ENCODE measurements around the gene CACNA2D1. TPM values are rescaled to one million over a fixed set of nuclear protein-coding genes. Genes with fewer than 3 reads are reported as not detected.

Gene CACNA2D1
- total RNA-seq, 4 donors from 2014 or later, result 29.8 to 47.6 (median 36.6) TPM

DNA sequence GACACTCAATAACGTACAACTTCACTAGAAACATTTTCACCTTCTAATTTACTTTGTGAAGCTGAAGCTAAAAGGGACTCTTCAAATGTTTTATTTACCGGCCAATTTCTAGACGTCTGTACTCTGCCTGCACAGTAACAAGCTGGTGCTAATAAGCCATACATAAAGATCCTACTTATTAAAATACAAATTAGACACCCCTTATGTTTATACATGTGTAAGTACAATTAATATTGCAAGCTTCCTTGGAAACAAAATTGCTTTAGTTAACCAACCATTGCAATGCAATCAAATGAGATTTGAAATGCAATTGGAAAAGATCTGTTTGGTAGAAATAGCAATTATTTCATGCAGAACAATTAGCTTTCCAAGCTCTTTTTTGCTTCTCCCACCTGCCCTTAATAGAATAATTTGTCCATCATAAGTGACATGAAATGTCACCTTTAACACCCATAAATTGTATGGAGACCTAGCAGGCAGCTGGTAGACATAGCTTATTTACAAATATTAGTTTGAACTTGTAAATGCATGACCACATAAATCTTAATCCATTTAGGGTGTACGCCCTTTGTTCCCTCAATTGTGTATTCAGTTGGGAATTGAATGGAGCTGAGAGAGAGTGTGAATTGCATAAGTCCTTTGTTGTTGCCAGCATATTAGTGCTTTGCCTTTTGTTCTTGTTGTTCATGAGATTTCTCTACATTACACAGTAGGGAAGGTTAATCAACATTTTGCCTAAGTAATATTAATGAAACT, 277.1 kb downstream of the CACNA2D1 start:
- Histone ChIP-seq H3K9me3 (no peaks in the 10 kb centered on the region), H3K27me3 (no peaks in the 10 kb centered on the region), H3K36me3 (no peaks in the 10 kb centered on the region), H3K4me3 (no peak overlapping the region), H3K27ac (no peak overlapping the region), H3K4me1 (peaks cover 0 to 17% (median 0%) of the 10 kb centered on the region in 3 donors)
- peak; percentile 43 for ATAC-seq
- TF ChIP-seq POLR2A (IDR thresholded peaks at IDR 0.05) (no peak), POLR2AphosphoS5 (IDR thresholded peaks at IDR 0.05) (no peak), EP300 (IDR thresholded peaks at IDR 0.05) (no peak)
- TF ChIP-seq, protein P1, sequence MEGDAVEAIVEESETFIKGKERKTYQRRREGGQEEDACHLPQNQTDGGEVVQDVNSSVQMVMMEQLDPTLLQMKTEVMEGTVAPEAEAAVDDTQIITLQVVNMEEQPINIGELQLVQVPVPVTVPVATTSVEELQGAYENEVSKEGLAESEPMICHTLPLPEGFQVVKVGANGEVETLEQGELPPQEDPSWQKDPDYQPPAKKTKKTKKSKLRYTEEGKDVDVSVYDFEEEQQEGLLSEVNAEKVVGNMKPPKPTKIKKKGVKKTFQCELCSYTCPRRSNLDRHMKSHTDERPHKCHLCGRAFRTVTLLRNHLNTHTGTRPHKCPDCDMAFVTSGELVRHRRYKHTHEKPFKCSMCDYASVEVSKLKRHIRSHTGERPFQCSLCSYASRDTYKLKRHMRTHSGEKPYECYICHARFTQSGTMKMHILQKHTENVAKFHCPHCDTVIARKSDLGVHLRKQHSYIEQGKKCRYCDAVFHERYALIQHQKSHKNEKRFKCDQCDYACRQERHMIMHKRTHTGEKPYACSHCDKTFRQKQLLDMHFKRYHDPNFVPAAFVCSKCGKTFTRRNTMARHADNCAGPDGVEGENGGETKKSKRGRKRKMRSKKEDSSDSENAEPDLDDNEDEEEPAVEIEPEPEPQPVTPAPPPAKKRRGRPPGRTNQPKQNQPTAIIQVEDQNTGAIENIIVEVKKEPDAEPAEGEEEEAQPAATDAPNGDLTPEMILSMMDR (IDR thresholded peaks at IDR 0.05), result no peak
- 83 to 84% methylated on average over 4 of the region's 4 CpGs for WGBS, 2 donors (ENCODE audit: low coverage in 1 of 2)

DNA sequence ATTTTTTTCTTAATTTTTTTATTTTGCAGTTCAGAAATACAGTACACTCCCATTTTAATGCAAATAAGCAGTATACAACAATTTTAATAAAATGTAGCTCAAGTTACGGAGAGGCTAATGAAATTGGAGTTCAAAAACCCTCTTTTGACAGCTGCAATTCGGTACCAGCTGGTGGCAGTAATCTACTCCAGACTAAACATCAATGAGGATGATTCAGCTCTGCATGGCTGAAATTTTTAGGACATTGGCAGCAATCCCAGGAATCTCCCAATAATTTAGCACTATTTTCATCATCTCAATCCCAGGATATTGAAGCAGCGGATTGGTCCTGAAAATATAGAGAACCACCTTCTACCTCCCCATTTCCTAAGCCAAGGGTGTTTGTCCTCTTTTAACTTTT, 278.8 kb downstream of the CACNA2D1 start:
- no peaks in the 10 kb centered on the region for H3K9me3 ChIP-seq
- H3K4me1 ChIP-seq, result peaks cover 0 to 17% (median 0%) of the 10 kb centered on the region in 3 donors
- no peak overlapping the region for H3K27ac ChIP-seq
- no peak overlapping the region for H3K4me3 ChIP-seq
- peak; percentile 60 for ATAC-seq
- no peaks in the 10 kb centered on the region for H3K27me3 ChIP-seq
- no peak for TF ChIP-seq POLR2AphosphoS5 (IDR thresholded peaks at IDR 0.05)
- TF ChIP-seq, protein P1 (IDR thresholded peaks at IDR 0.05), result peak in 1 of 4 experiments; percentile 47
- TF ChIP-seq POLR2A (IDR thresholded peaks at IDR 0.05), result no peak
- no peak for TF ChIP-seq EP300 (IDR thresholded peaks at IDR 0.05)
- WGBS, 2 donors (ENCODE audit: low coverage in 1 of 2), result 22 to 38% methylated on average over 3 of the region's 3 CpGs
- H3K36me3 ChIP-seq, result no peaks in the 10 kb centered on the region

DNA sequence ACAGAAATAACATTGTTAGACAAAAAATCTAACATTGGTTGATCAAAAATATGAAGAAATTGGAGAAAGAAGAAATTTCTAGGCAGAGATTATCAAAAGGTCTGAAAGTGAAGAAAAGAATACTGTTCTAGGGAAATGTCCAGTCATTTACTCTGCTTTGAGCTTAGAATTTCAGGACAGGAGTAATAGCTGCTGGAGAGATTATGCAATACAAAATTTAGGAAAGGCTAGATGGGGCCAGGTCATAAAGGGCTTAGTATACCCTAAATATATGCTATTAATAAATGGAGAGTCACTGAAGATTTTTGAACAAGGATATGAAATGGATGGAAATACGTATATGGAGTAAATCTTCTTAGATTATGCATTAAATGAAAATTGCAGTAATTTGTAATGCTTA, 279.2 kb downstream of the CACNA2D1 start:
- H3K9me3 ChIP-seq, result no peaks in the 10 kb centered on the region
- 64% methylated on average over 1 of the region's 1 CpG for WGBS, 2 donors (ENCODE audit: low coverage in 1 of 2)
- TF ChIP-seq, protein P1 (IDR thresholded peaks at IDR 0.05), result no peak
- TF ChIP-seq POLR2AphosphoS5 (IDR thresholded peaks at IDR 0.05) (no peak), POLR2A (IDR thresholded peaks at IDR 0.05) (no peak), EP300 (IDR thresholded peaks at IDR 0.05) (no peak)

DNA sequence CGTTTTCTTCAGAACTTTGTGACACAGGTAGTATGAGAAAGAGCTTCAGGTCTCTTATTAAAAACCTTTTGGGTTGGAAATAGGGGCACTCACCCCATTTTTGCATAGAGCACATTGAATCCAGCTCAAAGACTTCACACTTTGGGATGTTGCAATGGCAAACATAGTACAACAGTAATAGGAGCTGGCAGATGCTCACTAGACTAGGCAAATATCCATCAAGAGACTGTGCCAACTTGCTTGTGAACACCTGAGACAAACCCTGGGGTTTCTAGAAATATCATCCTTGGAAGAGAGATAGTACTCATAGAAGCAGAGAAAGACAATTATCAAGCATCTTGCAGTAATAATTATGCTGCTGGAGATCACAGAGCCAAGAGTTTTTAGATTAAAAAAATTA, 280.0 kb downstream of the CACNA2D1 start:
- no peak for ATAC-seq
- H3K9me3 ChIP-seq, result no peaks in the 10 kb centered on the region
- TF ChIP-seq EP300 (IDR thresholded peaks at IDR 0.05), result no peak

More for the DNA sequence above, 279.2 kb downstream of the CACNA2D1 start:
- Histone ChIP-seq H3K36me3 (no peaks in the 10 kb centered on the region), H3K4me1 (peaks cover 0 to 17% (median 0%) of the 10 kb centered on the region in 3 donors), H3K4me3 (no peak overlapping the region), H3K27me3 (no peaks in the 10 kb centered on the region), H3K27ac (no peak overlapping the region)
- ATAC-seq, result no peak

DNA sequence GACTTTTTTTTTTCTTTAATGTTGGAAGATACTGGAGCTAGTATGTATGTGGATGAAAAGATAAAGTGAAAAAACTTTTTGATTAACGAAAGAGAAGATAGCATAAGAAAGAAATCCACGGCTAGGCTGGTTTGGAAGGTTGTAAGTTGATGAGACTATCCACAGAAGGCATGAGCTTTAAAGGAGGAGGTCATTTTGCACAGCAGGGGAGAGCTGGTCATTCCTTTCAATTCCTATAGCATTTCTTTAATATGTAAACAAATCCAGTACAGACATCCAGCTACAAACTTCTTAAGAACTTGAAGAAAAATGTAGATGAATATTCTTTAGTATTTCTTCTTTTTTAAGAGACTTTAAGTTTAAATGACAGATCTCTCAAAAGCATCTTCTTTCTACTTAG, 281.3 kb downstream of the CACNA2D1 start:
- no peak overlapping the region for H3K27ac ChIP-seq
- no peak for ATAC-seq
- H3K4me1 ChIP-seq, result peaks cover 0 to 17% (median 0%) of the 10 kb centered on the region in 3 donors
- TF ChIP-seq POLR2AphosphoS5 (IDR thresholded peaks at IDR 0.05) (no peak), POLR2A (IDR thresholded peaks at IDR 0.05) (no peak), EP300 (IDR thresholded peaks at IDR 0.05) (no peak)
- TF ChIP-seq, protein P1 (IDR thresholded peaks at IDR 0.05), result no peak
- H3K4me3 ChIP-seq, result no peak overlapping the region
- 85 to 86% methylated on average over 2 of the region's 2 CpGs for WGBS, 2 donors (ENCODE audit: low coverage in 1 of 2)
- H3K9me3 ChIP-seq, result no peaks in the 10 kb centered on the region
- H3K36me3 ChIP-seq, result no peaks in the 10 kb centered on the region
- no peaks in the 10 kb centered on the region for H3K27me3 ChIP-seq

More for the DNA sequence above, 280.0 kb downstream of the CACNA2D1 start:
- no peak overlapping the region for H3K27ac ChIP-seq
- H3K4me3 ChIP-seq, result no peak overlapping the region
- no peaks in the 10 kb centered on the region for H3K36me3 ChIP-seq
- 89 to 93% methylated on average over 1 of the region's 1 CpG for WGBS, 2 donors (ENCODE audit: low coverage in 1 of 2)
- H3K4me1 ChIP-seq, result peaks cover 0 to 17% (median 0%) of the 10 kb centered on the region in 3 donors
- H3K27me3 ChIP-seq, result no peaks in the 10 kb centered on the region
